ENCODE results near the gene PLAC8L1. TPM values are rescaled to one million over a fixed set of nuclear protein-coding genes. Genes with fewer than 3 reads are reported as not detected.
"Not testable (repeated sequence)": the region's sequence is repeated elsewhere in the genome, so short reads cannot be mapped to it uniquely, and the experiment has no call there.

The PLAC8L1 gene
- polyA plus RNA-seq, 1 donor (not counting 4 experiments of a cell fraction or from before 2014, with no cell fraction given) = 0.69 TPM

GRCh38 chr5:146118322-146118721 is 12.9 kb upstream of the PLAC8L1 start:
- dilution Hi-C loops (cut with MboI; ENCODE audit: extremely low pct_ligation_motif_present, low sequenced_read_pairs) = no loop called here
- Histone ChIP-seq H3K4me3 (ENCODE audit: control insufficient read depth in 2 of 3, extremely low read depth in 1 of 3, insufficient read depth in 2 of 3, low read depth in 1 of 3, low read length in 3 of 3) (no peak overlapping the region), H3K9ac (ENCODE audit: control insufficient read depth, extremely low read depth, insufficient read depth, low read length) (no peak overlapping the region), H3K27ac (ENCODE audit: control insufficient read depth, insufficient read depth, low read length) (no peak overlapping the region), H3K4me1 (ENCODE audit: control insufficient read depth, extremely low read depth, insufficient read depth, low read length) (no peaks in the 10 kb centered on the region), H2AFZ (ENCODE audit: control insufficient read depth, low read length) (no peak overlapping the region), H3K9me1 (ENCODE audit: control insufficient read depth, extremely low read depth, insufficient read depth, low read length) (no peaks in the 10 kb centered on the region), H3K36me3 (ENCODE audit: control insufficient read depth in 2 of 2, extremely low read depth in 1 of 2, insufficient read depth in 2 of 2, low read length in 2 of 2) (peaks cover 7 to 12% of the 10 kb centered on the region in 2 experiments), H3K9me3 (ENCODE audit: control insufficient read depth, low read depth, low read length) (no peaks in the 10 kb centered on the region), H3K27me3 (ENCODE audit: control insufficient read depth, extremely low read depth, insufficient read depth, low read length) (no peaks in the 10 kb centered on the region), H3K4me2 (ENCODE audit: control insufficient read depth, extremely low read depth, insufficient read depth, low read depth, low read length) (no peak overlapping the region), H3K79me2 (ENCODE audit: control insufficient read depth, insufficient read depth, low read length) (no peaks in the 10 kb centered on the region), H4K20me1 (ENCODE audit: control insufficient read depth, extremely low read depth, insufficient read depth, low read length) (no peaks in the 10 kb centered on the region)
- DNase-seq (ENCODE audit: low read depth, low spot score) = no peak
- FAIRE-seq = no peak
- no peak for TF ChIP-seq EZH2 (IDR thresholded peaks at IDR 0.05; ENCODE audit: low read length)
- TF ChIP-seq, protein P1, sequence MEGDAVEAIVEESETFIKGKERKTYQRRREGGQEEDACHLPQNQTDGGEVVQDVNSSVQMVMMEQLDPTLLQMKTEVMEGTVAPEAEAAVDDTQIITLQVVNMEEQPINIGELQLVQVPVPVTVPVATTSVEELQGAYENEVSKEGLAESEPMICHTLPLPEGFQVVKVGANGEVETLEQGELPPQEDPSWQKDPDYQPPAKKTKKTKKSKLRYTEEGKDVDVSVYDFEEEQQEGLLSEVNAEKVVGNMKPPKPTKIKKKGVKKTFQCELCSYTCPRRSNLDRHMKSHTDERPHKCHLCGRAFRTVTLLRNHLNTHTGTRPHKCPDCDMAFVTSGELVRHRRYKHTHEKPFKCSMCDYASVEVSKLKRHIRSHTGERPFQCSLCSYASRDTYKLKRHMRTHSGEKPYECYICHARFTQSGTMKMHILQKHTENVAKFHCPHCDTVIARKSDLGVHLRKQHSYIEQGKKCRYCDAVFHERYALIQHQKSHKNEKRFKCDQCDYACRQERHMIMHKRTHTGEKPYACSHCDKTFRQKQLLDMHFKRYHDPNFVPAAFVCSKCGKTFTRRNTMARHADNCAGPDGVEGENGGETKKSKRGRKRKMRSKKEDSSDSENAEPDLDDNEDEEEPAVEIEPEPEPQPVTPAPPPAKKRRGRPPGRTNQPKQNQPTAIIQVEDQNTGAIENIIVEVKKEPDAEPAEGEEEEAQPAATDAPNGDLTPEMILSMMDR (optimal IDR thresholded peaks at IDR 0.05 in 1 of 3, IDR thresholded peaks at IDR 0.05 in 1 of 3, conservative IDR thresholded peaks at IDR 0.05 in 1 of 3; ENCODE audit: extremely low read depth in 1 of 3, insufficient read depth in 2 of 3, low read length in 3 of 3) = no peak

GRCh38 chr5:146117216-146117615 is 11.8 kb upstream of the PLAC8L1 start:
- H3K9me3 ChIP-seq (ENCODE audit: control insufficient read depth, low read depth, low read length); H3K79me2 ChIP-seq (ENCODE audit: control insufficient read depth, insufficient read depth, low read length); H4K20me1 ChIP-seq (ENCODE audit: control insufficient read depth, extremely low read depth, insufficient read depth, low read length); H3K27me3 ChIP-seq (ENCODE audit: control insufficient read depth, extremely low read depth, insufficient read depth, low read length); H3K27ac ChIP-seq (ENCODE audit: control insufficient read depth, insufficient read depth, low read length); H3K4me1 ChIP-seq (ENCODE audit: control insufficient read depth, extremely low read depth, insufficient read depth, low read length); H3K4me2 ChIP-seq (ENCODE audit: control insufficient read depth, extremely low read depth, insufficient read depth, low read depth, low read length); H3K4me3 ChIP-seq (ENCODE audit: control insufficient read depth in 2 of 3, extremely low read depth in 1 of 3, insufficient read depth in 2 of 3, low read depth in 1 of 3, low read length in 3 of 3); H3K9me1 ChIP-seq (ENCODE audit: control insufficient read depth, extremely low read depth, insufficient read depth, low read length); dilution Hi-C loops (cut with MboI; ENCODE audit: extremely low pct_ligation_motif_present, low sequenced_read_pairs); H3K9ac ChIP-seq (ENCODE audit: control insufficient read depth, extremely low read depth, insufficient read depth, low read length); H2AFZ ChIP-seq (ENCODE audit: control insufficient read depth, low read length); FAIRE-seq; DNase-seq (ENCODE audit: low read depth, low spot score): not testable (repeated sequence)
- peaks cover 5 to 18% of the 10 kb centered on the region in 2 experiments for H3K36me3 ChIP-seq (ENCODE audit: control insufficient read depth in 2 of 2, extremely low read depth in 1 of 2, insufficient read depth in 2 of 2, low read length in 2 of 2)

DNA sequence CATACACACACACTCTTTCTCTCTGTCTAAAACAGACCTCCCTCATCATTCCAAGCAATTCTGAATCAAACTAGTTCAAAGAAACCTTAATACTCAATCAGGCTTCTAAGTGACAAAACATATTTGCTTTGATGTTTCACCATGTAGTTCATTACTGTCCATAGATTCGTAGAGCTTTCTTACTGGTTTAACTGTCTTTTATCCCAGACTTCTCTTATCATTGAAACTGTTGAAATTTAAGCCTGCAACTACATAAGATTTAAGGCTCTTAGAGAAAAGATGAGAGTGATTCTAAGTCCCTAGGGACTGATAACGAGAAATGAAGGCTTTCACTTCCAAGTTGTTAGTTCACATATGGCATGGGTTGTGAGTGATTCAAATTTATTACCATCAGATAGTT is 11.0 kb upstream of the PLAC8L1 start:
- FAIRE-seq (peak; percentile 29), DNase-seq (ENCODE audit: low read depth, low spot score) (no peak)
- no peaks in the 10 kb centered on the region for H3K9me1 ChIP-seq (ENCODE audit: control insufficient read depth, extremely low read depth, insufficient read depth, low read length)
- no peaks in the 10 kb centered on the region for H3K4me1 ChIP-seq (ENCODE audit: control insufficient read depth, extremely low read depth, insufficient read depth, low read length)
- no peak overlapping the region for H3K9ac ChIP-seq (ENCODE audit: control insufficient read depth, extremely low read depth, insufficient read depth, low read length)
- no peaks in the 10 kb centered on the region for H4K20me1 ChIP-seq (ENCODE audit: control insufficient read depth, extremely low read depth, insufficient read depth, low read length)
- no peaks in the 10 kb centered on the region for H3K27me3 ChIP-seq (ENCODE audit: control insufficient read depth, extremely low read depth, insufficient read depth, low read length)
- H3K27ac ChIP-seq (ENCODE audit: control insufficient read depth, insufficient read depth, low read length) = no peak overlapping the region
- no peak for TF ChIP-seq EZH2 (IDR thresholded peaks at IDR 0.05; ENCODE audit: low read length)
- TF ChIP-seq, protein P1 (optimal IDR thresholded peaks at IDR 0.05 in 1 of 3, IDR thresholded peaks at IDR 0.05 in 1 of 3, conservative IDR thresholded peaks at IDR 0.05 in 1 of 3; ENCODE audit: extremely low read depth in 1 of 3, insufficient read depth in 2 of 3, low read length in 3 of 3) = no peak
- no peak overlapping the region for H2AFZ ChIP-seq (ENCODE audit: control insufficient read depth, low read length)
- no peaks in the 10 kb centered on the region for H3K79me2 ChIP-seq (ENCODE audit: control insufficient read depth, insufficient read depth, low read length)
- dilution Hi-C loops (cut with MboI; ENCODE audit: extremely low pct_ligation_motif_present, low sequenced_read_pairs) = no loop called here
- peaks cover 5 to 14% of the 10 kb centered on the region in 2 experiments for H3K36me3 ChIP-seq (ENCODE audit: control insufficient read depth in 2 of 2, extremely low read depth in 1 of 2, insufficient read depth in 2 of 2, low read length in 2 of 2)
- no peak overlapping the region for H3K4me2 ChIP-seq (ENCODE audit: control insufficient read depth, extremely low read depth, insufficient read depth, low read depth, low read length)
- no peak overlapping the region for H3K4me3 ChIP-seq (ENCODE audit: control insufficient read depth in 2 of 3, extremely low read depth in 1 of 3, insufficient read depth in 2 of 3, low read depth in 1 of 3, low read length in 3 of 3)
- H3K9me3 ChIP-seq (ENCODE audit: control insufficient read depth, low read depth, low read length) = no peaks in the 10 kb centered on the region
